Measurements from ENCODE around the gene PGS1.
"Not testable (repeated sequence)": the region's sequence is repeated elsewhere in the genome, so short reads cannot be mapped to it uniquely, and the experiment has no call there.

Gene PGS1

GRCh38 chr17:78378225-78379130 lies at the start of gene PGS1:
TSS of gene PGS1 (plus strand) at chr17:78378649. CDS start at chr17:78378666, 17 bp downstream.
- peak in 49 of 51 donors; percentile 39 to 86 (median 67) for DNase-seq

DNA sequence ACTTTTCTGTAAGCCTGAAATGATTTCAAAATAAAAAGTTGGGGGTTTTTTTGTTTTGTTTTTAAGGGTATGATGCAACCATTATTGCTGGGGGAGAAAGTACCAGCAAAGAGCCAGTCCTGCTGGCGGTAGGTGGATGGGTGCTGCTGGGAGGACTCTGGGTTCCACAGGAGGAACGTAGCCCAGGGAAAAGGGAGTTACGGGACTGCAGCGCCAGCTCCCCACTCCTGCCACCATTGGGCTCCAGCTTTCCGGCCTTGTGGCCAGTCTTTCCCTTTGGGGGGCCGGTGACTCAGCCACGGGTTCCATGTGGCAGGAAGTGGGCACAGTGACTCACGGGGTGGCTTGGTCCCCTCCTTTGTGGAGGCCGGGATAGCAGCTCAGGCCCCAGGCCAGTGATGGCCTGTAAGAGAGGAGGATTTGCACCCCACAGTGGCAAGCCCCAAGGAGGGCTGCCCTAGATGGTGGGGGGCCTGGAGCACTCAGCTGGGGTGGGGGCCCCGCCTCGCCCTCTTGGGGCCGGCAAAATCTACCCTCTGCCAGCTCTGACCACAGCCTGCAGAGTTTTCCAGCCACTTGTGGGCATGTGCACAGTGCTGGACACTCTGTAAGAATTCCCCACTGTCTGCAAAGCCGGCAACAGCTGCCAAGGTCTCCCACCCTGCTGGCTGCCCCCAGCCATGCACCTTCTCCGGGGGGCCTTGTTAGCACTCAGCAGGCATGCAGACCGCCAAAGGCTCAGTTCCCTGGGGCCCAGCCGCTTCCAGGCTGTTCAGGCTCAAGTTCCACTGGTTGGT lies 49.0 kb upstream of the PGS1 start:
- DNase-seq = peak in 3 of 51 donors; percentile 16 to 37 (median 25)

DNA sequence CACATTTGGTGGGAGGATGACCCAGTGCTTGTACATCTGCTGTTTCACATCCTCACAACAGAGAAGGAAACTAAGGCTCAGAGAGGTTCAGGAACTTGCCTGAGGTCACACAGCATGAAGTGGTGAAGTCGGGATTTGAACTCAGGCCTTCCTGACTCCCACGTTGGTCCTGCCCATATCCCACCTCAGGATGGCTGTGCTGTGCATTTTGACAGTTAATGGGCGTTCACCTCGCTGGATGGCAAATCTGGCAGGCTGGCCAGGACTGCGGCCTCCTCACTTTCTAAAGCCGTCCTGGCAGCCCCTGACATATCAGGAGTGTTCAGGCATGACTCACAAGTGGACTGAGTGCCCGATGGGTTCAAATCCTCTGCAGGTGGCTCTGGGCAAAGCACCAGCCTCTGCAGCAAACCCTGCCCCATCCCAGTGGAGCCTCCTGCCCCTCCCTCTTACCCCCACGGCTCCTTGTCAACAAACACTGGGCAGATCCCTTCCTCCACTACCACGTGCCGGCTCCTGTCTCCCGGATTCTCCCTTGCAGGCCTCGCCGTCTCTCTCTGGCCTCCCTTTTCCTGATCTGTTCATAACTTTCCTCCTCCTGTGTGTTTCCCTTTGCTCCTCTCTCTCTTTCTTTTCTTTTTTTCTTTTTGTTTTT lies 47.8 kb upstream of the PGS1 start:
- peak in 2 of 51 donors; percentile 22 to 48 for DNase-seq

DNA sequence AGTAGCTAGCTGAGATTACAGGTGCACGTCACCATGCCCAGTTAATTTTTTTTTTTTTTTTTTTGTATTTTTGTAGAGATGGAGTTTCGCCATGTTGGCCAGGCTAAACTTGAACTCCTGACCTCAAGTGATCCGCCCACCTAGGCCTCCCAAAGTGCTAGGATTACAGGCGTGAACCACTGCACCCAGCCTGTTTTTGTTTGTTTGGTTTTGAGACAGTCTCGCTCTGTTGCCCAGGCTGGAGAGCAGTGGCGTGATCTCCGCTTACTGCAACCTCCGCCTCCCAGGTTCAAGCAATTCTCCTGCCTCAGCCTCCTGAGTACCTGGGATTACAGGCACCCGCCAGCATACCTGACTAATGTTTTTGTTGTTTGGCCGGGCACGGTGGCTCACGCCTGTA lies 47.1 kb upstream of the PGS1 start:
- DNase-seq = not testable (repeated sequence)

DNA sequence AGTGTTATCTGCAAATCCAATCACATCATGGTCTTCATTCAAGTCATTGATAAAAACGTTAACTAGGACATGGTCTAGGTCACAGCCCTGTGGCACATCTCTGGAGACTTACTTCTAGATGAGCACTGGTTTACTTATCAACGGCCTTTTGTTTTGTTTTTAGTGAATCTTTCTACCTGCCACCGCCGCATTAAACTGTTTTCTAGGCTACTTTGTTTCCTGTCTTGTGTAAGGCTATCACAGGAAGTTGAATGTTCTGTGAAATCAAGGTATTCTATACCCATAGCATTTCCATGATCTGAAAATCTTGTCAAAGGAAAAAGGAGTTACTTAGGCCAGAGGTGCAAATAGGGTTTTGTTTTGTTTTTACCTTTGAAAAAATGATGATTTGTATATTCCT lies 45.5 kb upstream of the PGS1 start:
- DNase-seq = no peak

- no peak for DNase-seq
Measured at GRCh38 chr17:78335209-78335608, 43.2 kb upstream of the PGS1 start.

DNA sequence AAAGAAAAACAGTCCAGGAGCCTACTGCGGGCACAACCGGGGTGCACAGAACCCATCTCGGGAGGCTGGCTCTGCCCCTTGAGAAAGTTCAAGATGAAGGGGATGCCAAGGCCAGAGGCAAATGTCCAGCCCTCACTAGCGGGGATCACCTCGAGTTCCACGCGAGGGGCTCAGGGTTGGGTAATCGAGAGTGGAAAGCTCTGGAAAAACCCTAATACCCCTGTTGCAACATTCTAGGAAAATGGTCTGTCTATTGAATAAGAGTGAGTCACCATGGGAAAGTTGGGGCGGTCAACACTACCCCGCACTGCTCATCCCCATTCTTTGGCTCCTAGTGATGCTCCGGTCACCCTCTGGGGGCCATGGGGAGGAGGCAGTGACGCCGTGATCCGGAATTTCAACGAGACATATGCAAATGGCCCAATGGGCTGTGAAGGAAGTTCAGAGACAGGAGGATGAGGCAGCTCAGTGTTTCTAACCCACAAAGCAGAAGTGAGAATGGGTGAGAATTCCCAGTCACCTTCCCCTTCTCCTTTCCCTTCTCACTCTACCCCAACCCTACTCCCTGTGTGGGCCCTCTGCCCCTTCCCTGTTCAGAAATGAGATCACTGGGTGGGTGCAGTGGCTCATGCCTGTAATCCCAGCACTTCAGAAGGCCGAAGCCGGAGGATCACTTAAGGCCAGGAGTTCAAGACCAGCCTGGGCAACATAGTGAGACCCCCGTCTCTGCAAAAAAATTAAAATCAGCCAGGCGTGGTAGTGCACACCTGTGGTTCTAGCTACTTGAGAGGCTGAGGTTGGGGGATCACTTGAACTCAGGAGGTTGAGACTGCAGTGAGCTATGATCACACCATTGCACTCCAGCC lies 41.0 kb upstream of the PGS1 start:
- DNase-seq = peak in 9 of 51 donors; percentile 6 to 41 (median 26)

DNA sequence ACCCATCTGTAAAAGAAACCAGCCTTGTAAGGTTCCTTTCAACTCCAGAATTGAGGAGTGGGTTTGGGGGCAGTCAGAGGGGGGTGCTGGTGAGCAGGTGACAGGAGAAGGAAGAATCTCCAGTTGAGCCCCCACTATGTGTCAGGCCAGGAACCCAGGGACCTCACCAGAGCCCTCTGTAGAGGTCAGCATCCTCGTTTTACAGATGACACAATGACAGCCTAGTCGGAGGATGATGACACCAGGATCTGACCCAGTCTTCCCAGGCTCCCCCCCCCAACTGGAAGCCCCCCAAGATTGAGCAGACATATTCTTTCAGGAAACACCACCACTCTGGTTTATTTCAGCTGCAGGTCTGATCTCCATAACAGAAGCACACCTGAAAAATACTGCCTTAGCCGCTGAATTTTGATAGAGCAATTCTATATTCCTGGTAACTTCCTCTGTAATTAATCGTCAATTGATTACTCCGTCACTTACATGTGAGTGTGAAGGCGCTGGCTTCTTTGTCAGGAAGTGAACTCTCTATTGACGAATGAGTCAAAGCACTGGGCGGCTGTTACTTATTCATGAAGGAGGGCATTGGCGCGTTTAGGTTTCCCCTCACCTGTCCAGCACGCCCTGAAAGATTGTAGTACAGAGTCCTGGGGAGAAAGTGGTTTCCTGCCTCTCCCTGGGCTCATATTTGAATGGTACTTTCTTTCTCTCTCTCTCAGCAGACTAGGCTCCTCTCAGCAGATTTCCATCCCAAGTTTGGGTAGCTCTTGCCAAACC lies 39.8 kb upstream of the PGS1 start:
- DNase-seq = no peak

GRCh38 chr17:78340183-78340955 lies 38.1 kb upstream of the PGS1 start:
- no peak for DNase-seq

DNA sequence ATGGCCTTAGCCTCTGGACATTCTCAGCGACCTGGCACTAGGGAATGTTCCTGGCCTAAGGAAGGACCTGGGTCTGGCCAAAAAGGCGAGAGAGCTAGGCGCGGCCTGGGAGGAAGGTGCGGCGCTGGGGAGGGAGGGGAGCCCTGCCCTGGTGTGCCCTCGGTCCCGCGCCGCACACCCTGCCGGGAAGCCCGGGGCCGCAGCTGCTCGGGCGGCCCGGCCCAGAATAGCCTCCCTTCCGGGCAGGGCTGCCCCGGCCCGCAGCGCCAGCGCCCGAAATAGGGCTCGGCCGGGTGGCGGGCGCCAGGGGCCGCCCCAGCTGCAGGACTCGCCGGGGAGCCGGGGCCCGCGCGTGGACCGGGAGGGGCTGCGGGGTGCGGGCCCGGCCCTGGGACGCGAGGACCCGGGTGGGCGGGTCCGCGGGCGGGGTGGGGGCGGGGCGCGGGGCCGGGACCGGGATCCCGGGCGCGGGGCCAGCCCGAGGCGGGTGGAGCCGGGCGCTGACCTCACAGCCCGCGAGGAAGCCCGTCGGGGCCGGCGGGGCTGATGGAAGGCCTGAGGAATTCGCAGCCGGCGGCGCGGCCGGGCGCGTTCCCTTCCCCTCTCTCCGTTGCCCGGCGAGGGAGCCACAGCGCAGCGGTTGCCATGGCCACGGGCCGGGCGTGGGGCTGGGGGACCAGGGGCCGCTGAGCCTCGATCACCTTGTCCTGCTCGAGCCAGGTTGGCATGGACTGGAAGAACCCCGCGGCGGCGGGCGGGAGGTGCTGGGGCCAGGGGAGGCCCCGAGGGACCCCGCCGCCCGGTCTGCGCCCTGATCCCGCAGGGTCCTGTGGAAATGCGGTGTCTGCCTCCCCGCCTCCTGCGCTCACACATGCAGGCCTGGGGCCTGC lies 36.6 kb upstream of the PGS1 start:
- DNase-seq = peak in 43 of 51 donors; percentile 30 to 91 (median 61)

DNA sequence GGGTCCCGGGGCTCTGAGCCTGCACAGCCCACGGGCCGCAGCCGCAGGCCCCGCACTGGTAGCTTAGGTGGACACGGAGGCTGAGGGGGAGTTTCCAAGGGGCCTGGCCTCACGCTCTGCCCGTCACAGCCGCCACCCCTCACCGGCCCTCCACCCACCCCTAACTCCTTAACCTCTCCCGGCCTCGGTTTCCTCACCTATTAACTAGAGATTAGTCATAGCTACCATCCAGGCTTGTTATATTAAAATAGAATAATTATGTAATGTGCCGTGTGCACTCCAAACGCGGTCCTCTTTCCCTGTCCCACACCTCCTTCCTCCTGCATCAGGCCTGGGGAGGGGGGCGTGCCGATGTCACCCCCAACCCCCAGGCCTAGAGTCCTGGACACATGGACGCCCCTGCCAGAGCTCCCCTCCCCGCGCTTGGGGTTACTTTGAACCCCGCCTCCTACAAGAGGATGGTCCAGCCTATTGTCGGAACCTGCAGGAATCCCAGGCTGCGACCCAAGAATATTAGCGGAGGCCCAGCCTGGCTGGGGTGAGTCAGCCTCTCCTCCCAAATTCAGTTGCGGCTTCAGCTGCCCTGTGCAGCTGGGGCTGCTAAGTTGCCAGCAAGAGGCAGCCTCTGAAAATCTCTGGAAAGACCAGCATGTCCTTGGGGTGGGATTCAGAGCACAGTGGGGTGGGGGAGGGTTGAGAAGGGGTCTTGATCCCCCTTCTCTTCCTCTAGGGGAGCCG lies 35.8 kb upstream of the PGS1 start:
- peak in 7 of 51 donors; percentile 18 to 47 (median 34) for DNase-seq

GRCh38 chr17:78343187-78343542 lies 35.3 kb upstream of the PGS1 start:
- DNase-seq = peak in 9 of 51 donors; percentile 11 to 45 (median 29)

DNA sequence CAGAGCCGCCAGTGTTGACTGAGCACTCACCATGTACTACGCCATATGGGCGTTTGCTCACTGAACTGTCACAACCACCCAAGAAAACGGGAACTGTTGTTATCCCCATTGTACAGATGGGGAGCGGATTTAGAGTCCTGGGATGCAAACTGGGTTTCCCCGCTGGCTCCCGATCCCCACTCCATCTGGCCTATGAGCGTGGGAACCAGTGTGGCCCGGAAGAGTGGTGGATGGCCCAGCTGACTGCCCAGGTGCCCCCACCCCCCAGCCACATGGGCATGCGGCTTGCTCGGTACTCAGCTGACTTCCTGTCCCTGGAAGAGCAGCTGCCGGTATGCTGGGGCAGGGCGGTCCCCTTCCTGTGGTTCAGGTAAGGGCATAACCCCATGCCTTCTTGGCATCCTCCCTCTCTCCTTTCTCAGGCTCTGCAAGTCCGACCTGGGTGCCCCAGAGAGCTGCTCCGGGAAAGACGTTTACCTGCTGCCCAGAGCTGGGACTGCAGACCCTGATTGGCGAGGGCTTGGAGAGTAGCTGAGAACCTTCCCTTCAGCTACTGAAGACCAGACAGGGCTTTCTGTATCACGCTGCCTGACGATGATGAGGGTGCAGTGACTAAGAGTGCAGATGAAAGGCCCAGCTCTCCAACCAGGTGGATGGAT lies 34.8 kb upstream of the PGS1 start:
- DNase-seq = no peak

GRCh38 chr17:78344666-78345065 lies 33.8 kb upstream of the PGS1 start:
- DNase-seq = no peak

GRCh38 chr17:78345172-78345571 lies 33.3 kb upstream of the PGS1 start:
- no peak for DNase-seq

DNA sequence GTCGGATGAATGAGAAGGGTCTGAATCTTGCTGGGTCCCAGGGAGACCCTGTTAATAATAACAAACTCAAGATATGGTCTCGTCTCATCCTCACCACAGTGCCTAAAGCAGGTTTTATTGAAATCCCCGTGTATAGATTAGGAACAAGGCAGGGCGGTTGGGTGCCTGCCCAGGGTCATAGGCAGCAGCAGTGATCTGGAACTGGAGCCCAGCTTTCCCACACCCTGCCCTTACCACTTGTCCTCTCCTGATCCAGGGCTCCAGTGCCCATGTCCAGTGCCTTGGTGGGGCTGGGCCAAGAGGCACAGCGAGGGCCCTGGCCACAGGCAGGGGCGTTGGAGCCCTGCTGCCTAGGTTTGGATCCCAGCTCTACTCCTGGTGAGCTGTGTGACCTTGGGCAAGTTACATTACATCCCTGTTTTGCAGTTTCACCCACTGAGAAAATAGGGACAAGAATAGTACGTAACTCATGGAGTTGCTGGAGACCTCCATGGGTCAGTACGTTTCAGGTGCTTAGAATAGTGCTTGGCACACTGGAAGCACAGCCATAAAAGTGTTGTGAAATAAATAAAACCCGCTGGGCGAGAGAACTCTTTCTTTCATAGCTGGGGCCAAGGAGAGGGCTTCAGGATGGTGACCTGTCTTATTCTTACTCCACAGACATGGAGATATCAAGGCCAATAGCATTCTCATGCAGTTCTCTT lies 32.5 kb upstream of the PGS1 start:
- DNase-seq = no peak
